Prostate gland (tissue), 2 donors: ENCODE measurements around the gene RGS12. TPM values are rescaled to one million over a fixed set of nuclear protein-coding genes. Genes with fewer than 3 reads are reported as not detected.

Source experiments
- DNase-seq: peaks from one replicate; pipeline ENCODE4 v3.0.0-alpha.2; 2019; ENCODE audit warnings: low spot score
- H3K27ac ChIP-seq, 2 donors: fragments of 200-600 bp; sonication (generic); 2 replicates each; pipeline ENCODE4 v1.5.1; 2017 to 2019
- H3K27me3 ChIP-seq: fragments of 200-600 bp; sonication (generic); replicated peaks from 2 replicates; pipeline ENCODE4 v1.5.1; 2019; ENCODE audit not compliant: insufficient read depth
- H3K36me3 ChIP-seq, 2 donors: fragments of 200-600 bp; sonication (generic); 1 replicate in 1 of 2; 2 replicates in 1 of 2; pipeline versions ENCODE4 v1.5.1 to v1.8.1; 2017 to 2019
- H3K4me1 ChIP-seq: fragments of 200-600 bp; sonication (generic); replicated peaks from 2 replicates; pipeline ENCODE4 v1.5.1; 2019
- H3K4me3 ChIP-seq, 2 donors: fragments of 200-600 bp; sonication (generic); 2 replicates each; pipeline ENCODE4 v1.5.1; 2017 to 2019
- H3K9me3 ChIP-seq: fragments of 200-600 bp; sonication (generic); 2 replicates; pipeline ENCODE4 v1.5.1; 2017
- POLR2A ChIP-seq: fragments of 450-650 bp; IDR thresholded peaks from one replicate; pipeline ENCODE4 v1.6.1; 2016; ENCODE audit warnings: antibody characterized with exemption, mild to moderate bottlenecking
- POLR2AphosphoS5 ChIP-seq: sonication (generic); formaldehyde crosslinking; IDR thresholded peaks from one replicate; pipeline ENCODE4 v1.6.1; 2017; ENCODE audit warnings: antibody characterized with exemption
- WGBS: methylation state at CpG from one replicate; pipeline ENCODE4 v1.1.5; 2018; 5-methylcytosine and 5-hydroxymethylcytosine counted together
- intact Hi-C: fragments of 100-400 bp; cut with DNase I; formaldehyde crosslinking; loops from one replicate; pipeline ENCODE4 v1.14.2; 2022
- total RNA-seq, 2 donors: library from RNA; depleted of rRNA; stranded (reverse); fragments of >200 nt; gene quantifications; one replicate each; pipeline ENCODE4 v1.1.0, GENCODE V29; 2016
- TF ChIP-seq, protein P1 (sequence below), 4 experiments: fragments of 200-600 bp in 2 of 4; fragments of 450-650 bp in 2 of 4; sonication (generic) in 2 of 4; IDR thresholded peaks; 1 replicate in 3 of 4; 2 replicates in 1 of 4; pipeline ENCODE4 v1.5.1; 2016 to 2019; ENCODE audit warnings: antibody characterized with exemption in 4 of 4, mild to moderate bottlenecking in 2 of 4, moderate library complexity in 2 of 4

The RGS12 gene
- total RNA-seq, 2 donors from 2014 or later: 33.7 to 36.5 TPM

DNA sequence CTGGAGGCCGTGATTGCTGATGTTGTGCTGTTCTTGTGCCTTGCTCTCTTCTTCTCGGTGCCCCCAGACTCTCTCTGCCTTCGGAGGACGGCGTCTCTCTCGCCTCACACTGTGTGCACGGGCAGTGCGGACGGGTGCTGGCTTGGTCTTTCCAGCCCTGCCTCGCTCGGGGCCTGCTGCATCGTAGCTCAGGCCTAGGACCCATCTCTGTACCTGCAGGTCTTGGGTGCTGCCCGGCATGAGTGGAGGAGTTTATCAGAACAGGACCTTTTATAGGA lies 18.2 kb downstream of the RGS12 start:
- Histone ChIP-seq H3K9me3 (no peaks in the 10 kb centered on the region), H3K36me3 (no peaks in the 10 kb centered on the region), H3K4me3 (no peak overlapping the region), H3K27me3 (no peaks in the 10 kb centered on the region), H3K27ac (no peak overlapping the region), H3K4me1 (no peaks in the 10 kb centered on the region)
- no peak for DNase-seq
- intact Hi-C loops: no loop called here
- TF ChIP-seq POLR2A (no peak), POLR2AphosphoS5 (no peak)
- TF ChIP-seq, protein P1, sequence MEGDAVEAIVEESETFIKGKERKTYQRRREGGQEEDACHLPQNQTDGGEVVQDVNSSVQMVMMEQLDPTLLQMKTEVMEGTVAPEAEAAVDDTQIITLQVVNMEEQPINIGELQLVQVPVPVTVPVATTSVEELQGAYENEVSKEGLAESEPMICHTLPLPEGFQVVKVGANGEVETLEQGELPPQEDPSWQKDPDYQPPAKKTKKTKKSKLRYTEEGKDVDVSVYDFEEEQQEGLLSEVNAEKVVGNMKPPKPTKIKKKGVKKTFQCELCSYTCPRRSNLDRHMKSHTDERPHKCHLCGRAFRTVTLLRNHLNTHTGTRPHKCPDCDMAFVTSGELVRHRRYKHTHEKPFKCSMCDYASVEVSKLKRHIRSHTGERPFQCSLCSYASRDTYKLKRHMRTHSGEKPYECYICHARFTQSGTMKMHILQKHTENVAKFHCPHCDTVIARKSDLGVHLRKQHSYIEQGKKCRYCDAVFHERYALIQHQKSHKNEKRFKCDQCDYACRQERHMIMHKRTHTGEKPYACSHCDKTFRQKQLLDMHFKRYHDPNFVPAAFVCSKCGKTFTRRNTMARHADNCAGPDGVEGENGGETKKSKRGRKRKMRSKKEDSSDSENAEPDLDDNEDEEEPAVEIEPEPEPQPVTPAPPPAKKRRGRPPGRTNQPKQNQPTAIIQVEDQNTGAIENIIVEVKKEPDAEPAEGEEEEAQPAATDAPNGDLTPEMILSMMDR (IDR thresholded peaks at IDR 0.05): no peak
- WGBS: 89% methylated on average over 13 of the region's 13 CpGs

DNA sequence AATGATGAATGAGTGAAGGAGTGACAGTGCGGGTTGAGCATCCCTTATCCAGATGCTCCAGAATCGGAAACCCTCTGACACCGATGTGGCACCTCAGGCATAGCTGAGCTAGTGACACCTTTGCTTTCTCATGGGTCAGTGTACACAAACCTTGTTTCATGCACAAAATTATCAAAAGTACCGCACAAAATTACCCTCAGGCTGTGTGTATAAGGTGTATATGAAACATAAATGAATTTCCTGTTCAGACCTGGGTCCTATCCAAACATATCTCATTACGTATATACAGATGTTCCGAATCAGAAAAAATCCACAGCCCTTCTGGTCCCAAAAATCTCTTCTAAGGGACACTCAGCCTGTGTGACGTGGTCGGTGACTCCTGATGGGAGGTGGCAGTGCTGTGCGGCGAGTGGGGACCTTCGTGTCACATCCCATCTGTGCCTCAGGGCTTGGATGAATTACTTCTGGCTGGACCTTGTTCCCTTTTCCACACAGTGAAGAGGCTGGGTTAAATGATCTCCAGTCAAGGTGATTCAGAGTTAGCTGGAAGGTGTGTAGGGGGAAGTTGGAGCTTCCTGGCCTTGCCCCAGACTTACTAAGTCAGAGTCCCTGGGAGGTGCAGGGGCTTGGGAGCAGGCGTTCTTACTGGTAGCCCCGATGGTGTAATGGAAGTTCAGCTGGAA lies 18.8 kb downstream of the RGS12 start:
- TF ChIP-seq POLR2AphosphoS5 (no peak), POLR2A (no peak)
- TF ChIP-seq, protein P1 (IDR thresholded peaks at IDR 0.05): no peak
- H3K27me3 ChIP-seq: no peaks in the 10 kb centered on the region
- DNase-seq: no peak
- H3K4me1 ChIP-seq: no peaks in the 10 kb centered on the region
- WGBS: 79% methylated on average over 13 of the region's 13 CpGs
- no peak overlapping the region for H3K4me3 ChIP-seq
- H3K9me3 ChIP-seq: no peaks in the 10 kb centered on the region
- H3K36me3 ChIP-seq: no peaks in the 10 kb centered on the region
- intact Hi-C loops: no loop called here
- H3K27ac ChIP-seq: no peak overlapping the region

DNA sequence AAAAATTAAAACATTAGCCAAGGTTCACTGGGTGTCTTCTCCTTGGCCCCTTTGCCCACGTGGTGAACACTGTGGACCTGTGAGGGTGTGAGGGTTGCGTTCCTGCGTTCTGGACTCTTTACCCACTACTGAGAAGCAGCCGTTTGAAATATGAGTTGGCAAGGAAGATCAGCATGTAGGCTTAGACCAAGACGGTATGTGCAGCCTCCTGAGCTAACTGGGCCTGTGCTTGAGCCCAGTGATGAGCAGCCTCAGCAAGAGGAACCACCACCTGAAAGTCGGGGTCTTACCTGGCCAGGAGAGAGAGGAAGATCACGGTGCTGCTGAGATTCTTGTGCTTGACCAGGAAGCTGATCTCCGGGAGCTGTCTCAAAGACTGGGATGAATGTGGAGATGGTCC lies 19.5 kb downstream of the RGS12 start:
- 81% methylated on average over 8 of the region's 8 CpGs for WGBS
- no peak for DNase-seq
- TF ChIP-seq POLR2A (no peak), POLR2AphosphoS5 (no peak)
- TF ChIP-seq, protein P1 (IDR thresholded peaks at IDR 0.05): no peak
- no peaks in the 10 kb centered on the region for H3K27me3 ChIP-seq
- H3K4me3 ChIP-seq: no peak overlapping the region
- H3K4me1 ChIP-seq: no peaks in the 10 kb centered on the region
- no peaks in the 10 kb centered on the region for H3K36me3 ChIP-seq
- H3K9me3 ChIP-seq: no peaks in the 10 kb centered on the region
- intact Hi-C loops: no loop called here
- H3K27ac ChIP-seq: no peak overlapping the region

DNA sequence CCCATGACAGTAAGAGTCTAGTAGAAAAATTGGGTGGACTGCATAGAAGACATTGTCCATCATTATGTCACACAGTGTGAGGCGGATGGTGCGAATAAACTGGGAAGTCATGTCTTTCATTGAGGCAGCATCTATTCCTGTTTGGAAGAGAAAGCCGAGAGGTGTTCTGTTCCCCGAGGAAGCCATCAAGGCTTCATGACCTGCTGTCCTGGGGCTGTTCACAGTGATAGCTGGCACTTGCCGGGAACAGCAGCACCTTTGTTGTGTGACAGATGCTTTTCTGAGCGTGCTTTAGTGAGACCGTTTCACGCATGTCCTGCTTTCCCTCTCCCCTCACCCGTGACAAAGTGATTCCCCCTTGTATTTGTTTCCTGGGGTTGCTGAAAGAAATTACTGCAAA lies 20.3 kb downstream of the RGS12 start:
- H3K4me1 ChIP-seq: no peaks in the 10 kb centered on the region
- WGBS: 87% methylated on average over 9 of the region's 9 CpGs
- no peak overlapping the region for H3K27ac ChIP-seq
- DNase-seq: no peak
- H3K9me3 ChIP-seq: no peaks in the 10 kb centered on the region
- TF ChIP-seq POLR2A (no peak), POLR2AphosphoS5 (no peak)
- TF ChIP-seq, protein P1 (IDR thresholded peaks at IDR 0.05): no peak
- no peak overlapping the region for H3K4me3 ChIP-seq
- intact Hi-C loops: no loop called here
- H3K36me3 ChIP-seq: no peaks in the 10 kb centered on the region
- H3K27me3 ChIP-seq: no peaks in the 10 kb centered on the region

DNA sequence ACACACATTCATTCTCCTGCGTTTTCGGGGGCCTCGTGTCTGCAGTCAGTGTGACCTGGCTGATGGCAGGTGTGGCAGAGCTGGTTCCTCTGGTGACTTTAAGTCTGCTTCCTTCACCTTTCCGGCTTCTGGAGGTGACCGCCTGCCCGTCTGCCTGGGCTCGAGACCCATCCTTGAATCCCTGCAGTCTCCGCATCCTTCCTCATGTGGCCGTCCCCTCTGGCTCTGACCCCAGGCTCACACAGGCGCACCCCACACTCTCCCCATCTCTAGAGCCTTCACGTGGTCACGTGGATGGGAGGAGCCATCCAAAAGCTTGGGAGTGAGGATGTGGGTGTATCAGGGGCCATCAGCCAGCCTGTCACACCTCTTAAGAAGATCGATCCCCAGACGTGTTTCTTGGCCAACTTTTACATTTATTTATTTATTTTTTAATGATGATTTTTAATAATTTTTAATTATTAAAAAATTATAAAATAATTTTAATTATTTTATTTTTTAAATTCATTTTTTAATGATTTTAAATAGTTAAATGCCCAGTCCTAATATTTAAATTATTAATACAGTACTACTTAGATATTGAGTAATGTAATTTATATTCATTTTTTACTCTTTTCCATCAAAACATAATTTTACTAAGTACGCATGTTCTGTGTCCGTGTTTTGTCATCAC lies 20.9 kb downstream of the RGS12 start:
- TF ChIP-seq, protein P1 (IDR thresholded peaks at IDR 0.05): no peak
- TF ChIP-seq POLR2AphosphoS5 (no peak), POLR2A (no peak)
- intact Hi-C loops: no loop called here
- Histone ChIP-seq H3K4me1 (no peaks in the 10 kb centered on the region), H3K36me3 (no peaks in the 10 kb centered on the region), H3K27me3 (no peaks in the 10 kb centered on the region), H3K27ac (no peak overlapping the region), H3K4me3 (no peak overlapping the region), H3K9me3 (no peaks in the 10 kb centered on the region)
- 90% methylated on average over 16 of the region's 16 CpGs for WGBS
- DNase-seq: no peak
